Adipocyte (in vitro differentiated cells): ENCODE data around the gene MLF2.
"Not testable (repeated sequence)": the region's sequence is repeated elsewhere in the genome, so short reads cannot be mapped to it uniquely, and the experiment has no call there.

ENCODE experiments used
- DNase-seq: peaks from one replicate; pipeline ENCODE4 v3.0.0-alpha.2; 2015; ENCODE audit warnings: low read depth
- H3K27me3 ChIP-seq: replicated peaks from 2 replicates; pipeline ENCODE4 v1.7.0; 2013; ENCODE audit warnings: mild to moderate bottlenecking, low read length, moderate library complexity; ENCODE audit not compliant: control insufficient read depth, insufficient read depth
- H3K36me3 ChIP-seq: 2 replicates; pipeline ENCODE4 v1.7.0; 2013; ENCODE audit warnings: low read length, mild to moderate bottlenecking, moderate library complexity; ENCODE audit not compliant: control insufficient read depth, insufficient read depth, severe bottlenecking
- H3K4me1 ChIP-seq: 2 replicates; pipeline ENCODE4 v1.7.0; 2013; ENCODE audit warnings: mild to moderate bottlenecking, low read length, moderate library complexity; ENCODE audit not compliant: control insufficient read depth, insufficient read depth
- H3K4me3 ChIP-seq: 2 replicates; pipeline ENCODE4 v1.7.0; 2013; ENCODE audit warnings: mild to moderate bottlenecking, low read length, moderate library complexity
- H3K9ac ChIP-seq: 2 replicates; pipeline ENCODE4 v1.7.0; 2013; ENCODE audit warnings: mild to moderate bottlenecking, low read length, moderate library complexity
- H3K9me3 ChIP-seq: 2 replicates; pipeline ENCODE4 v1.7.0; 2013; ENCODE audit warnings: mild to moderate bottlenecking, low read length, moderate library complexity; ENCODE audit not compliant: control insufficient read depth

Gene MLF2

DNA sequence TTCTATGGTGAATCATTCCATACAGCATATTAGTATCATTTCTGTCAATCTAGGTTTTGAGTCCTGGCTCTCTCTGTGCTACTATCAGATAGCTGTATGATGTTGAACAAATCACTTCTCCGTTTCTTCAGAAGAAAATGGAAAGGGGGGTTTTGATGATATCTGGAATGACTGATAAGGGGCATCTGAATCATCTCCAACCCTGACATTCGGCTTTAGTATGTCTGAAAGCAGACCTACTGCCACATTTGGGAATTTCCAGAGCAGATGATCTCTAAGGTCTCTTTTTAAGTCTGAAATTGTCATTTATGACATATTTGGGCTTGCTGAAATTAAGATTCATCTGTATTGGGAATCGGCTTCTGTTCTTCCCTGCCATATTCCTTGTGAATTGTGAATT lies 10.1 kb downstream of the MLF2 start:
- no peak overlapping the region for H3K9ac ChIP-seq
- H3K4me3 ChIP-seq: no peak overlapping the region
- H3K9me3 ChIP-seq: no peaks in the 10 kb centered on the region
- H3K27me3 ChIP-seq: no peaks in the 10 kb centered on the region
- peaks cover 6% of the 10 kb centered on the region for H3K4me1 ChIP-seq
- H3K36me3 ChIP-seq: peaks cover 19% of the 10 kb centered on the region
- DNase-seq: no peak

DNA sequence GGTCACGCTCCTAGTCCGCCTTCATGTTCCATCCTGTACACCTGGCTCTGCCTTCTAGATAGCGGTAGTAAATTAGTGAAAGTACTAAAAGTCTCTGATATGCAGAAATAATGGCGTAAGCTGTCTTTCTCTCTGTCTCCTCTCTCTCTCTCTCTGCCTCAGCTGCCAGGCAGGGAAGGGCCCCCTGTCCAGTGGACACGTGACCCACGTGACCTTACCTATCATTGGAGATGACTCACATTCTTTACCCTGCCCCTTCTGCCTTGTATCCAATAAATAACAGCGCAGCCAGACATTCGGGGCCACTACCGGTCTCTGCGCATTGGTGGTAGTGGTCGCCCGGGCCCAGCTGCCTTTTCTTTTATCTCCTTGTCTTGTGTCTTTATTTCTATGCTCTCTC lies 10.9 kb downstream of the MLF2 start:
- not testable (repeated sequence) for H3K9ac ChIP-seq, H3K4me3 ChIP-seq, DNase-seq, H3K9me3 ChIP-seq, H3K4me1 ChIP-seq, H3K27me3 ChIP-seq
- H3K36me3 ChIP-seq: peaks cover 12% of the 10 kb centered on the region

DNA sequence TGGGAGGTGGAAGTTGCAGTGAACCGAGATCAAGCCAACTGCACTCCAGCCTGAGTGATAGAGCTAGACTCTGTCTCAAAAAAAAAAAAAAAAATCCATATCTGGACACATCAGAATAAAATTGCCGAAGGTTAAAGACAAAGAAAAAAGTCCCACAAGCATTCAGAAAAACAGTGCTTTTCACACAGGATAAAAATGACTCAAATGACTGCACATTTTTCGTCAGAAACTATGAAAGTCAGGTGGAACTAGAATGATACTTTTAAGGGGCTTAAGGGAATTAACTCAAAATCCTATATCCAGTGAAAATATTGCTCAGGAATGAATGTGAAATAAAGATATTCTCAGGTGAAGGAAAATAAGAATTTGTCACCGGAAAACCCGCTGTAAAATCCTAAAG lies 16.2 kb downstream of the MLF2 start:
- Histone ChIP-seq H3K27me3 (no peaks in the 10 kb centered on the region), H3K4me1 (peaks cover 26% of the 10 kb centered on the region), H3K4me3 (no peak overlapping the region), H3K9me3 (no peaks in the 10 kb centered on the region), H3K36me3 (peaks cover 7% of the 10 kb centered on the region), H3K9ac (peak overlapping the region; percentile 45)
- no peak for DNase-seq

DNA sequence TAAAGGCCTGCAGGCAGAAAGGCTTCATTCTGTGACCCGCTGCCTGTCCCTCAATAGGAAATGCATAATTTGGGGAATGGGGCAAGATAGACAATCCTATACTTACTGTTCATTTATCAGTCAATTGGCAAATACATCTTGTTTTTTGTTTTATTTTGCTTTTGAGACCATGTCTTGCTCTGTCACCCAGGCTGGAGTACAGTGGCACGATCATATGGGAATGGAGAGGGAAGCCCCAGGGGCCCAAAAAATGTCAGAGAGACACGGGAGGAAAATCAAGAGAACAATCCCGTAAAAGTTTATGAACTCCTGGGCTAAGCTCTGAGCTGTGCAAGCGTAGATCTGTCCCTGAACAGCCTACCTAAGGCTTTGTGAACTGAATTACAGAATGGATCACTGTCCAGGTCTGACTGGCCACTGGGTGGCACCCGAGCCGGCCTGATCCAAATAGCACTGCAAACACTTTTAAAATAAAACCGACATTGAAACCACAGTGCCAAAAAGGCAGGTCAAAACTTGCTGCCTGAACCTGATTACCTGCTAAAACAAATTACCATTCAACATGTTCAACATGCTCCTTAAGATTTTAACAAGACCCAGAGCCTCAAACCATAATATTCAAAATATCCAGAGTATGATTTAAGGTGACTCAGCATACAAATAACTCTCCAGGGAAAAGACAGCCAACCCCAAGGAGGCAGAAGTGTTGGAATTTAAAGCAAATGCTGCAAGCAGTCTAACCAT lies 17.3 kb downstream of the MLF2 start:
- H3K27me3 ChIP-seq: no peaks in the 10 kb centered on the region
- peak; percentile 82 for DNase-seq
- peaks cover 26% of the 10 kb centered on the region for H3K4me1 ChIP-seq
- no peak overlapping the region for H3K4me3 ChIP-seq
- H3K36me3 ChIP-seq: peaks cover 18% of the 10 kb centered on the region
- no peaks in the 10 kb centered on the region for H3K9me3 ChIP-seq
- peak overlapping the region; percentile 45 for H3K9ac ChIP-seq

DNA sequence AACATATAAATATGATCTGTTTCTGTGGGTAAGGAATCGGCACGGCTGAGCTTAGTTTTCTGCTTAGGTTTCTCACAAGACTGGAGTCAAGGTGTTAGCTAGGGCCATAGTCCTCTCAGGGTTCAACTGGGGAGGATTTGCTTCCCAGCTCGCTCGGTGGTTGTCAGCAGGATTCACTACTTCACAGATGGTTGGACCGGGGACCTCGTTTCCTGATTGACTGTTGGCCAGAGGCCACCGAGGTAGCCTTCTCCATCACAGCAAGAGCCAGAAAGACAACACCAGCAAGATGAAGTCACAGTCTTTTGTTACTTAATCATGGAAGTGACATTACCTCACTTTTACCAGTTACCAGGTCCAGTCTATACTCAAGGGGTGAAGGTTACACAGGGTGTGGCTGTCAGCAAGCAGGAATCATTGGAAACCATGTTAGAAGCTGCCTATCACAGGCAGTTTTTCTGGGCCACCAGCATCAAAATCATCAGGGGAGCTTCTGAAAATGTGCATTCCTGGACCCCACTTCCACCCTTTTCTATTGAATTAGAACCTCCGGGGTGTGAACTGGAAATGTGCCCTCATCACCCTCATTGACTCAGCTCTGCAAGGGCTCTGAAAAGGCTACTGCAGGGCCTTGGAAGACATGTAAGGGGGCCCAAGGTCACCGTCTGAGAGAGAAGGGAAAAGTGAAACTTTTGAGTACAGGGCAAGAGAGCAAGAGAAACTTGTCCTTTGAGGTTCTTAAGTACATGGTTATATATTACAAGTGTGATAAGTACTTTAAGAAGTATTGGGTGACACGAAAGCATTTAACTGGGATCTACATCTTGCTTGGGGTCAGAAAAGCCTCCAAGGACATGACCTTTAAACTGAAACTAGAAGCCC lies 18.2 kb downstream of the MLF2 start:
- H3K9ac ChIP-seq: peak overlapping the region; percentile 45
- no peaks in the 10 kb centered on the region for H3K27me3 ChIP-seq
- H3K9me3 ChIP-seq: no peaks in the 10 kb centered on the region
- DNase-seq: no peak
- H3K36me3 ChIP-seq: peaks cover 27% of the 10 kb centered on the region
- no peak overlapping the region for H3K4me3 ChIP-seq
- peaks cover 26% of the 10 kb centered on the region for H3K4me1 ChIP-seq

DNA sequence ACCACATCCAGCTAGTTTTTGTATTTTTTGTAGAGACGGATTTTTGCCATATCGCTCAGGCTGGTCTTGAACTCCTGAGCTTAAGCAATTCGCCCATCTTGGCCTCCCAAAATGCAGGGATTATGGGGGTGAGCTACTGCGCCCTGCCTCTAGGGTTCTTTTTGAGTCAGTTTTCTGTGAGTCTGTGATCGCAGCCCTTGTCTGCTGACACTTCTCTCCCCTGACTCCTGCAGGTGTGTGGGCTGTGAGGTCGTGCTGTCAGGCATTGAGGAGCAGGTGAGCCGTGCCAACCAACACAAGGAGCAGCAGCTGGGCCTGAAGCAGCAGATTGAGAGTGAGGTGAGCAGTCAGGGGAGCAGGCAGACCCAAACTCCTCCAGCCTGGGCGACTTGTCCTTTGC lies 22.8 kb downstream of the MLF2 start:
- Histone ChIP-seq H3K9me3 (no peaks in the 10 kb centered on the region), H3K9ac (no peak overlapping the region), H3K36me3 (peaks cover 50% of the 10 kb centered on the region), H3K4me3 (no peak overlapping the region), H3K27me3 (no peaks in the 10 kb centered on the region), H3K4me1 (peaks cover 6% of the 10 kb centered on the region)
- no peak for DNase-seq

DNA sequence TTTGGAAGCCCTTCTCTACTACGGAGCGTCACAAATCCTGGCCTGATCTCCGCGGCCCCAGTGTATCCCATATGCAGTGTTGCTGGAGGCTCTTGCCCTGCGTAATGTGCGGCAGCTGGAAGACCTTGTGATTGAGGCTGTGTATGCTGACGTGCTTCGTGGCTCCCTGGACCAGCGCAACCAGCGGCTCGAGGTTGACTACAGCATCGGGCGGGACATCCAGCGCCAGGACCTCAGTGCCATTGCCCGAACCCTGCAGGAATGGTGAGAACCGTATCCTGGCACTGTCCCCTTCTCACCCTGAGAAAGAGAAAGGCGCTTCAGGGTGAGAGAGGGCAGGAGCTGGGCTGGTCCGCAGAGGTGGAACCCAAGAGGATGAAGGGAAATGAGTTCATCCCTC lies 23.8 kb downstream of the MLF2 start:
- DNase-seq: no peak
- Histone ChIP-seq H3K27me3 (no peaks in the 10 kb centered on the region), H3K9ac (no peak overlapping the region), H3K4me1 (peaks cover 8% of the 10 kb centered on the region), H3K9me3 (no peaks in the 10 kb centered on the region), H3K4me3 (no peak overlapping the region), H3K36me3 (peaks cover 50% of the 10 kb centered on the region)

DNA sequence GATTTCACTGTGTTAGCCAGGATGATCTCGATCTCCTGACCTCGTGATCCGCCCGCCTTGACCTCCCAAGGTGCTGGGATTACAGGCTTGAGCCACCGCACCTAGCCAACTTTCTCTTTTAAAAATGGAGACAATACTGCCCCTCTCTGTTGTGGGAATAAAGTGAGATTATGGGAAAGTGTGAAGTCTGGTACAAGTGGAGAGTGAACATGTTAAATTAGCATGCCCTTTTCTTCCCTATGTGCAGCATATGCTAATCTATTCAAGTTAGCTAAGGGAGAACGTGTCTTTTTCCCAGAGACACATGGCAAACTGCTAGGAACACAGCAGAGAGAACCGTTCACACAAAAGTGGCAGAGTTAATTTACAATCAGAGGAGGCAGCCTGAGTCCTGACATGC lies 27.6 kb downstream of the MLF2 start:
- H3K4me3 ChIP-seq: no peak overlapping the region
- H3K9ac ChIP-seq: no peak overlapping the region
- H3K36me3 ChIP-seq: peaks cover 29% of the 10 kb centered on the region
- H3K27me3 ChIP-seq: no peaks in the 10 kb centered on the region
- DNase-seq: no peak
- H3K4me1 ChIP-seq: peaks cover 8% of the 10 kb centered on the region
- H3K9me3 ChIP-seq: no peaks in the 10 kb centered on the region

DNA sequence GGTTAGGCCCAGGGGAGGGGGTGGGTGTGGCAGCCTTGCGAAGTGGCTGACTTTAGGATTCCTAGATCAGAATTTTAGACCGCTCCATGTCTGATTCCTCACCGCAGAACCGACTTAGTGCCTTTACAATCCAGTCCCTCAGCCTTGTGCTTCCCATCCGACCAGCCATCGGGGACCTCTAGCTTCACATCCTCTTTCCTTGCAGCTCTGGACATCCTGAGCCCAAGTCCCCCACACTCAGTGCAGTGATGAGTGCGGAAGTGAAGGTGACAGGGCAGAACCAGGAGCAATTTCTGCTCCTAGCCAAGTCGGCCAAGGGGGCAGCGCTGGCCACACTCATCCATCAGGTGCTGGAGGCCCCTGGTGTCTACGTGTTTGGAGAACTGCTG lies 28.5 kb downstream of the MLF2 start:
- H3K27me3 ChIP-seq: no peaks in the 10 kb centered on the region
- peaks cover 8% of the 10 kb centered on the region for H3K4me1 ChIP-seq
- H3K36me3 ChIP-seq: peaks cover 19% of the 10 kb centered on the region
- peak overlapping the region; percentile 84 for H3K9ac ChIP-seq
- no peaks in the 10 kb centered on the region for H3K9me3 ChIP-seq
- DNase-seq: no peak
- H3K4me3 ChIP-seq: peak overlapping the region; percentile 94

DNA sequence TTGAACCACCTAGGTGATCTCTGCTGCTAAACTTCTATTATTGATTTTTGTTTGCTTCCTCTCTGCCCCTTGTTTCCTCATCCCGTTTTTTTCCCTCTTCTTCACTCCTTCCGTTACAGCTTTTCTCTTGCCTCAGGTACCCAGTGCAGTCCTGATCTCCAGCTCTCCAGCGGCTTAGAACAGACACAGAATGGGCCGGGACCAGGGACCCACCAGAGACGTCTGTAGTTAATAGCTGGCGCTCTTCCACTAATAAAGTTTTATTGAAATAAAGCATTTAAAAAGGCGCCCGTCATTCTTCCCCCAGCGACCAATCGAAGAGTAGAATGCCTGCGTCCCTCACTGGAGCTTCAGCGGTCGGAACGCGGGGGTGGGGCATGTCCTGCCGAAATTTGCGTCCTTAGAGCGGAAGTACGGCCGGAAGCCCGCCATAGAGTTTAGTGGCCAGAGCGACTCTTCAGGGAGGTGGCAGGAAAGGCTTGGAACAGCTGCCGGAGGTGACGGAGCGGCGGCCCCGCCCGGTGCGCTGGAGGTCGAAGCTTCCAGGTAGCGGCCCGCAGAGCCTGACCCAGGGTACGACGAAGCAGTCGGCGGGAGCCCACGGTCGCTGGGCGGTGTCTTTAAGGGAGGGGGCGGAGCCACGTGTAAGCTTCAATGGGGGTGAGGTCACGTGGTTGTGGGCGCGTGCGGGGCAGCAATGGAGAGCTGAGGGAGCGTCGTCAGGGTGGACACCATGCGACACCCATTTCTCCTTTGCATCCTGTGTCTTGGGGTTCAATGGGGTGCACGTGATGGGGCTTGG lies 29.1 kb downstream of the MLF2 start, which contains the start of gene COPS7A:
Gene COPS7A (plus strand): TSS at position 440 of the 802 bp plus-strand sequence. CDS start 611 bp downstream, outside the sequence.
- peaks cover 8% of the 10 kb centered on the region for H3K4me1 ChIP-seq
- H3K36me3 ChIP-seq: peaks cover 13% of the 10 kb centered on the region
- no peaks in the 10 kb centered on the region for H3K27me3 ChIP-seq
- DNase-seq: peak; percentile 99
- H3K4me3 ChIP-seq: peak within 1 kb of the TSS; percentile 94
- no peaks in the 10 kb centered on the region for H3K9me3 ChIP-seq
- H3K9ac ChIP-seq: peak within 1 kb of the TSS; percentile 84

DNA sequence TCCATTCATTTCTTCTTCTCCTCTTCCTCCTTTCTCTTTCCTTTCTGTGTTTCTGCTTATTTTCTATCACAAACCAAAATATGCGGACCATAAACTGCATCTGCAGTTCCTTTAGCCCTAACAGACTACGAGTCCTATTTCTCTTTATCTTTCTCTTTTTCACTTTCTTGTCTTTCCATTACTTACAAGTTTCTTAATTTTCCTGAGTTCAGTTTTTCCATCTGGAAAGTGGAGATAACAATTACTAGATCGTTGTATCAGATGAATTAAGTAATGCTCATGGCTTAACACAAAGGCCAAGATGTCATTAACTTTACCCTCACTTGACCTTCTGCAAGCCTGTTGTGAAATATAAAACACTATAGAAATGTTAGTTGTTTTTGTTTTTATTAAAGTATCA lies 30.1 kb downstream of the MLF2 start:
- H3K4me3 ChIP-seq: no peak overlapping the region
- H3K27me3 ChIP-seq: no peaks in the 10 kb centered on the region
- peaks cover 4% of the 10 kb centered on the region for H3K36me3 ChIP-seq
- H3K9me3 ChIP-seq: no peaks in the 10 kb centered on the region
- H3K4me1 ChIP-seq: peaks cover 8% of the 10 kb centered on the region
- DNase-seq: no peak
- H3K9ac ChIP-seq: no peak overlapping the region
